ENCODE measurements around the gene AGBL5. TPM values are rescaled to one million over a fixed set of nuclear protein-coding genes. Genes with fewer than 3 reads are reported as not detected.

The AGBL5 gene
- total and polyA plus RNA-seq, 2 of the 13 experiments (the other 11 are each of a cell fraction or from before 2014, with no cell fraction given), result 55.9 to 73.3 TPM

DNA sequence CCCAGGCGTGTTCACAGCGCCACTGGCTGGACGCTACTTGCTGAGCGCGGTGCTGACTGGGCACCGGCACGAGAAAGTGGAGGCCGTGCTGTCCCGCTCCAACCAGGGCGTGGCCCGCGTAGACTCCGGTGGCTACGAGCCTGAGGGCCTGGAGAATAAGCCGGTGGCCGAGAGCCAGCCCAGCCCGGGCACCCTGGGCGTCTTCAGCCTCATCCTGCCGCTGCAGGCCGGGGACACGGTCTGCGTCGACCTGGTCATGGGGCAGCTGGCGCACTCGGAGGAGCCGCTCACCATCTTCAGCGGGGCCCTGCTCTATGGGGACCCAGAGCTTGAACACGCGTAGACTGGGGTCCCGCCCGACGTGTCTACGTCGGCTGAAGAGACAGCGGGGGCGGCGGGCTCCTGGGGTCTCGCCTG, 34.2 kb downstream of the AGBL5 start (continued):
- no peak for TF ChIP-seq TCF7L2 (IDR thresholded peaks at IDR 0.05; ENCODE audit: low read depth, low read length)
- TF ChIP-seq ZNF260 (CRISPR knock-in tag; IDR thresholded peaks at IDR 0.05; ENCODE audit: borderline replicate concordance, low read depth), result no peak
- no peak for TF ChIP-seq PCBP2 (optimal IDR thresholded peaks at IDR 0.05; ENCODE audit: low read depth, low read length, poor library complexity, severe bottlenecking)
- TF ChIP-seq, protein P1, sequence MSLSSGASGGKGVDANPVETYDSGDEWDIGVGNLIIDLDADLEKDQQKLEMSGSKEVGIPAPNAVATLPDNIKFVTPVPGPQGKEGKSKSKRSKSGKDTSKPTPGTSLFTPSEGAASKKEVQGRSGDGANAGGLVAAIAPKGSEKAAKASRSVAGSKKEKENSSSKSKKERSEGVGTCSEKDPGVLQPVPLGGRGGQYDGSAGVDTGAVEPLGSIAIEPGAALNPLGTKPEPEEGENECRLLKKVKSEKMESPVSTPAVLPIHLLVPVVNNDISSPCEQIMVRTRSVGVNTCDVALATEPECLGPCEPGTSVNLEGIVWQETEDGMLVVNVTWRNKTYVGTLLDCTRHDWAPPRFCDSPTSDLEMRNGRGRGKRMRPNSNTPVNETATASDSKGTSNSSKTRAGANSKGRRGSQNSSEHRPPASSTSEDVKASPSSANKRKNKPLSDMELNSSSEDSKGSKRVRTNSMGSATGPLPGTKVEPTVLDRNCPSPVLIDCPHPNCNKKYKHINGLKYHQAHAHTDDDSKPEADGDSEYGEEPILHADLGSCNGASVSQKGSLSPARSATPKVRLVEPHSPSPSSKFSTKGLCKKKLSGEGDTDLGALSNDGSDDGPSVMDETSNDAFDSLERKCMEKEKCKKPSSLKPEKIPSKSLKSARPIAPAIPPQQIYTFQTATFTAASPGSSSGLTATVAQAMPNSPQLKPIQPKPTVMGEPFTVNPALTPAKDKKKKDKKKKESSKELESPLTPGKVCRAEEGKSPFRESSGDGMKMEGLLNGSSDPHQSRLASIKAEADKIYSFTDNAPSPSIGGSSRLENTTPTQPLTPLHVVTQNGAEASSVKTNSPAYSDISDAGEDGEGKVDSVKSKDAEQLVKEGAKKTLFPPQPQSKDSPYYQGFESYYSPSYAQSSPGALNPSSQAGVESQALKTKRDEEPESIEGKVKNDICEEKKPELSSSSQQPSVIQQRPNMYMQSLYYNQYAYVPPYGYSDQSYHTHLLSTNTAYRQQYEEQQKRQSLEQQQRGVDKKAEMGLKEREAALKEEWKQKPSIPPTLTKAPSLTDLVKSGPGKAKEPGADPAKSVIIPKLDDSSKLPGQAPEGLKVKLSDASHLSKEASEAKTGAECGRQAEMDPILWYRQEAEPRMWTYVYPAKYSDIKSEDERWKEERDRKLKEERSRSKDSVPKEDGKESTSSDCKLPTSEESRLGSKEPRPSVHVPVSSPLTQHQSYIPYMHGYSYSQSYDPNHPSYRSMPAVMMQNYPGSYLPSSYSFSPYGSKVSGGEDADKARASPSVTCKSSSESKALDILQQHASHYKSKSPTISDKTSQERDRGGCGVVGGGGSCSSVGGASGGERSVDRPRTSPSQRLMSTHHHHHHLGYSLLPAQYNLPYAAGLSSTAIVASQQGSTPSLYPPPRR (CRISPR knock-in tag; IDR thresholded peaks at IDR 0.05; ENCODE audit: borderline replicate concordance), result no peak
- TF ChIP-seq HDAC2 (CRISPR knock-in tag; IDR thresholded peaks at IDR 0.05), result 0 out of 2 replicates have a peak, but pooled peaks have one; percentile 30
- TF ChIP-seq GFI1 (CRISPR knock-in tag; IDR thresholded peaks at IDR 0.05; ENCODE audit: borderline replicate concordance), result no peak
- TF ChIP-seq ZNF607 (CRISPR knock-in tag; IDR thresholded peaks at IDR 0.05; ENCODE audit: borderline replicate concordance), result no peak; the same call in 1 of the 2 replicates
- TF ChIP-seq, protein P2, sequence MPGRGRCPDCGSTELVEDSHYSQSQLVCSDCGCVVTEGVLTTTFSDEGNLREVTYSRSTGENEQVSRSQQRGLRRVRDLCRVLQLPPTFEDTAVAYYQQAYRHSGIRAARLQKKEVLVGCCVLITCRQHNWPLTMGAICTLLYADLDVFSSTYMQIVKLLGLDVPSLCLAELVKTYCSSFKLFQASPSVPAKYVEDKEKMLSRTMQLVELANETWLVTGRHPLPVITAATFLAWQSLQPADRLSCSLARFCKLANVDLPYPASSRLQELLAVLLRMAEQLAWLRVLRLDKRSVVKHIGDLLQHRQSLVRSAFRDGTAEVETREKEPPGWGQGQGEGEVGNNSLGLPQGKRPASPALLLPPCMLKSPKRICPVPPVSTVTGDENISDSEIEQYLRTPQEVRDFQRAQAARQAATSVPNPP (CRISPR knock-in tag; IDR thresholded peaks at IDR 0.05), result no peak
- no peak for TF ChIP-seq SIX4 (CRISPR knock-in tag; IDR thresholded peaks at IDR 0.05)
- TF ChIP-seq, protein P3, sequence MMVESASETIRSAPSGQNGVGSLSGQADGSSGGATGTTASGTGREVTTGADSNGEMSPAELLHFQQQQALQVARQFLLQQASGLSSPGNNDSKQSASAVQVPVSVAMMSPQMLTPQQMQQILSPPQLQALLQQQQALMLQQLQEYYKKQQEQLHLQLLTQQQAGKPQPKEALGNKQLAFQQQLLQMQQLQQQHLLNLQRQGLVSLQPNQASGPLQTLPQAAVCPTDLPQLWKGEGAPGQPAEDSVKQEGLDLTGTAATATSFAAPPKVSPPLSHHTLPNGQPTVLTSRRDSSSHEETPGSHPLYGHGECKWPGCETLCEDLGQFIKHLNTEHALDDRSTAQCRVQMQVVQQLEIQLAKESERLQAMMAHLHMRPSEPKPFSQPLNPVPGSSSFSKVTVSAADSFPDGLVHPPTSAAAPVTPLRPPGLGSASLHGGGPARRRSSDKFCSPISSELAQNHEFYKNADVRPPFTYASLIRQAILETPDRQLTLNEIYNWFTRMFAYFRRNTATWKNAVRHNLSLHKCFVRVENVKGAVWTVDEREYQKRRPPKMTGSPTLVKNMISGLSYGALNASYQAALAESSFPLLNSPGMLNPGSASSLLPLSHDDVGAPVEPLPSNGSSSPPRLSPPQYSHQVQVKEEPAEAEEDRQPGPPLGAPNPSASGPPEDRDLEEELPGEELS (CRISPR knock-in tag; IDR thresholded peaks at IDR 0.05), result no peak
- no peak; the same call in 1 of the 2 replicates for TF ChIP-seq ZFP41 (CRISPR knock-in tag; IDR thresholded peaks at IDR 0.05; ENCODE audit: borderline replicate concordance)
- TF ChIP-seq, protein P4, sequence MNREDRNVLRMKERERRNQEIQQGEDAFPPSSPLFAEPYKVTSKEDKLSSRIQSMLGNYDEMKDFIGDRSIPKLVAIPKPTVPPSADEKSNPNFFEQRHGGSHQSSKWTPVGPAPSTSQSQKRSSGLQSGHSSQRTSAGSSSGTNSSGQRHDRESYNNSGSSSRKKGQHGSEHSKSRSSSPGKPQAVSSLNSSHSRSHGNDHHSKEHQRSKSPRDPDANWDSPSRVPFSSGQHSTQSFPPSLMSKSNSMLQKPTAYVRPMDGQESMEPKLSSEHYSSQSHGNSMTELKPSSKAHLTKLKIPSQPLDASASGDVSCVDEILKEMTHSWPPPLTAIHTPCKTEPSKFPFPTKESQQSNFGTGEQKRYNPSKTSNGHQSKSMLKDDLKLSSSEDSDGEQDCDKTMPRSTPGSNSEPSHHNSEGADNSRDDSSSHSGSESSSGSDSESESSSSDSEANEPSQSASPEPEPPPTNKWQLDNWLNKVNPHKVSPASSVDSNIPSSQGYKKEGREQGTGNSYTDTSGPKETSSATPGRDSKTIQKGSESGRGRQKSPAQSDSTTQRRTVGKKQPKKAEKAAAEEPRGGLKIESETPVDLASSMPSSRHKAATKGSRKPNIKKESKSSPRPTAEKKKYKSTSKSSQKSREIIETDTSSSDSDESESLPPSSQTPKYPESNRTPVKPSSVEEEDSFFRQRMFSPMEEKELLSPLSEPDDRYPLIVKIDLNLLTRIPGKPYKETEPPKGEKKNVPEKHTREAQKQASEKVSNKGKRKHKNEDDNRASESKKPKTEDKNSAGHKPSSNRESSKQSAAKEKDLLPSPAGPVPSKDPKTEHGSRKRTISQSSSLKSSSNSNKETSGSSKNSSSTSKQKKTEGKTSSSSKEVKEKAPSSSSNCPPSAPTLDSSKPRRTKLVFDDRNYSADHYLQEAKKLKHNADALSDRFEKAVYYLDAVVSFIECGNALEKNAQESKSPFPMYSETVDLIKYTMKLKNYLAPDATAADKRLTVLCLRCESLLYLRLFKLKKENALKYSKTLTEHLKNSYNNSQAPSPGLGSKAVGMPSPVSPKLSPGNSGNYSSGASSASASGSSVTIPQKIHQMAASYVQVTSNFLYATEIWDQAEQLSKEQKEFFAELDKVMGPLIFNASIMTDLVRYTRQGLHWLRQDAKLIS (CRISPR knock-in tag; IDR thresholded peaks at IDR 0.05), result no peak
- TF ChIP-seq PITX1 (CRISPR knock-in tag; IDR thresholded peaks at IDR 0.05), result peak; percentile 66
- TF ChIP-seq ARHGAP35 (CRISPR knock-in tag; IDR thresholded peaks at IDR 0.05; ENCODE audit: borderline replicate concordance), result 0 out of 2 replicates have a peak, but pooled peaks have one; percentile 54
- no peak for TF ChIP-seq HNRNPL (IDR thresholded peaks at IDR 0.05; ENCODE audit: low read depth, low read length)
- TF ChIP-seq THAP11 (CRISPR knock-in tag; IDR thresholded peaks at IDR 0.05), result peak; percentile 62; the same call in 1 of the 2 replicates
- no peak for TF ChIP-seq DNMT1 (CRISPR knock-in tag; IDR thresholded peaks at IDR 0.05)
- no peak for TF ChIP-seq ZSCAN12 (CRISPR knock-in tag; IDR thresholded peaks at IDR 0.05)
- peak; percentile 52; the same call in 1 of the 2 replicates for TF ChIP-seq BRD4 (CRISPR knock-in tag; IDR thresholded peaks at IDR 0.05)

Data from HepG2 (cell line).